Ishikawa (cell line): ENCODE measurements around the gene B4GALNT3.

Experiments used
- CEBPB ChIP-seq: IDR thresholded peaks from 2 replicates; pipeline ENCODE4 v1.6.1; 2012
- CREB1 ChIP-seq: IDR thresholded peaks from 2 replicates; pipeline ENCODE4 v1.6.1; 2012; ENCODE audit warnings: low read depth
- EGR1 ChIP-seq: IDR thresholded peaks from 2 replicates; pipeline ENCODE4 v1.6.1; 2012
- EP300 ChIP-seq: IDR thresholded peaks from 2 replicates; pipeline ENCODE4 v1.6.1; 2012; ENCODE audit warnings: borderline replicate concordance
- FOXM1 ChIP-seq: IDR thresholded peaks from 2 replicates; pipeline ENCODE4 v1.6.1; 2012; ENCODE audit warnings: low read depth, borderline replicate concordance
- NFIC ChIP-seq: IDR thresholded peaks from 2 replicates; pipeline ENCODE4 v1.6.1; 2012
- RAD21 ChIP-seq: IDR thresholded peaks from 2 replicates; pipeline ENCODE4 v1.6.1; 2012; ENCODE audit warnings: low read depth
- YY1 ChIP-seq: IDR thresholded peaks from 2 replicates; pipeline ENCODE4 v1.6.1; 2012; ENCODE audit warnings: low read depth
- TF ChIP-seq, protein P1 (sequence below): IDR thresholded peaks from 2 replicates; pipeline ENCODE4 v1.6.1; 2012; ENCODE audit warnings: low read depth, mild to moderate bottlenecking
- TF ChIP-seq, protein P2 (sequence below): IDR thresholded peaks from 2 replicates; pipeline ENCODE4 v1.6.1; 2012
- TF ChIP-seq, protein P3 (sequence below): IDR thresholded peaks from 2 replicates; pipeline ENCODE4 v1.6.1; 2012

DNA sequence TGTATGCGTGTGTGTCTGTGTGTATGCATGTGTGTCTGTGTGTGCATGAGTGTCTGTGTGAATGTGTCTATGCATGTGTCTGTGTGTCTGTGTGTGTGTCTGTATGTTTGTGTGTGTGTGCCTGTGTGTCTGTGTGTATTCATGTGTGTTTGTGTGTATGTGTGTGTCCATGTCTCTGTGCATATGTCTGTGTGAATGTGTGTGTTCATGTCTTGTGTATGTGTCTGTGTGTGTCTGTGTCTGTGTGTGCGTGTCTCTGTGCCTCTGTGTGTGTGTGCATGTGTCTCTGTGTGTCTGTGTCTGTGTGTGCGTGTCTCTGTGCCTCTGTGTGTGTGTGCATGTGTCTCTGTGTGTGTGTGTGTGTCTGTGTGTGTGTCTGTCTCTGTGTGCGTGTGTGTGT, 121.1 kb downstream of the B4GALNT3 start:
- TF ChIP-seq NFIC (no peak), CEBPB (no peak), EP300 (no peak), CREB1 (no peak), RAD21 (no peak), YY1 (no peak), EGR1 (no peak), FOXM1 (no peak)
- TF ChIP-seq, protein P1, sequence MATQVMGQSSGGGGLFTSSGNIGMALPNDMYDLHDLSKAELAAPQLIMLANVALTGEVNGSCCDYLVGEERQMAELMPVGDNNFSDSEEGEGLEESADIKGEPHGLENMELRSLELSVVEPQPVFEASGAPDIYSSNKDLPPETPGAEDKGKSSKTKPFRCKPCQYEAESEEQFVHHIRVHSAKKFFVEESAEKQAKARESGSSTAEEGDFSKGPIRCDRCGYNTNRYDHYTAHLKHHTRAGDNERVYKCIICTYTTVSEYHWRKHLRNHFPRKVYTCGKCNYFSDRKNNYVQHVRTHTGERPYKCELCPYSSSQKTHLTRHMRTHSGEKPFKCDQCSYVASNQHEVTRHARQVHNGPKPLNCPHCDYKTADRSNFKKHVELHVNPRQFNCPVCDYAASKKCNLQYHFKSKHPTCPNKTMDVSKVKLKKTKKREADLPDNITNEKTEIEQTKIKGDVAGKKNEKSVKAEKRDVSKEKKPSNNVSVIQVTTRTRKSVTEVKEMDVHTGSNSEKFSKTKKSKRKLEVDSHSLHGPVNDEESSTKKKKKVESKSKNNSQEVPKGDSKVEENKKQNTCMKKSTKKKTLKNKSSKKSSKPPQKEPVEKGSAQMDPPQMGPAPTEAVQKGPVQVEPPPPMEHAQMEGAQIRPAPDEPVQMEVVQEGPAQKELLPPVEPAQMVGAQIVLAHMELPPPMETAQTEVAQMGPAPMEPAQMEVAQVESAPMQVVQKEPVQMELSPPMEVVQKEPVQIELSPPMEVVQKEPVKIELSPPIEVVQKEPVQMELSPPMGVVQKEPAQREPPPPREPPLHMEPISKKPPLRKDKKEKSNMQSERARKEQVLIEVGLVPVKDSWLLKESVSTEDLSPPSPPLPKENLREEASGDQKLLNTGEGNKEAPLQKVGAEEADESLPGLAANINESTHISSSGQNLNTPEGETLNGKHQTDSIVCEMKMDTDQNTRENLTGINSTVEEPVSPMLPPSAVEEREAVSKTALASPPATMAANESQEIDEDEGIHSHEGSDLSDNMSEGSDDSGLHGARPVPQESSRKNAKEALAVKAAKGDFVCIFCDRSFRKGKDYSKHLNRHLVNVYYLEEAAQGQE: no peak
- TF ChIP-seq, protein P2, sequence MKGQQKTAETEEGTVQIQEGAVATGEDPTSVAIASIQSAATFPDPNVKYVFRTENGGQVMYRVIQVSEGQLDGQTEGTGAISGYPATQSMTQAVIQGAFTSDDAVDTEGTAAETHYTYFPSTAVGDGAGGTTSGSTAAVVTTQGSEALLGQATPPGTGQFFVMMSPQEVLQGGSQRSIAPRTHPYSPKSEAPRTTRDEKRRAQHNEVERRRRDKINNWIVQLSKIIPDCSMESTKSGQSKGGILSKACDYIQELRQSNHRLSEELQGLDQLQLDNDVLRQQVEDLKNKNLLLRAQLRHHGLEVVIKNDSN: no peak
- TF ChIP-seq, protein P3, sequence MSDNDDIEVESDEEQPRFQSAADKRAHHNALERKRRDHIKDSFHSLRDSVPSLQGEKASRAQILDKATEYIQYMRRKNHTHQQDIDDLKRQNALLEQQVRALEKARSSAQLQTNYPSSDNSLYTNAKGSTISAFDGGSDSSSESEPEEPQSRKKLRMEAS: no peak
